HL-60 (cell line): ENCODE measurements around the gene SULT2B1.

ENCODE experiments used
- DNase-seq, 2 experiments: peaks; one replicate each; pipeline ENCODE4 v3.0.0-alpha.2; 2010 to 2020; ENCODE audit warnings: low read depth in 1 of 2, low spot score in 1 of 2
- H3K27ac ChIP-seq: fragments of 250-450 bp; sonication (Bioruptor Pico); replicated peaks from 2 replicates; pipeline ENCODE4 v1.5.1; 2020; ENCODE audit warnings: mild to moderate bottlenecking, moderate library complexity
- H3K27me3 ChIP-seq: fragments of 250-450 bp; sonication (Bioruptor Pico); 2 replicates; pipeline ENCODE4 v1.5.1; 2021; ENCODE audit warnings: mild to moderate bottlenecking, moderate library complexity; ENCODE audit not compliant: insufficient read depth, poor library complexity, severe bottlenecking
- H3K4me3 ChIP-seq: replicated peaks from 2 replicates; pipeline ENCODE4 v1.5.1; 2011; ENCODE audit warnings: mild to moderate bottlenecking, control low read depth, low read length; ENCODE audit not compliant: insufficient read depth
- GABPA ChIP-seq: IDR thresholded peaks from 2 replicates; pipeline ENCODE4 v1.6.1; 2012; ENCODE audit warnings: low read depth
- POLR2AphosphoS5 ChIP-seq: IDR thresholded peaks from 2 replicates; pipeline ENCODE4 v1.6.1; 2012; ENCODE audit warnings: low read depth
- SPI1 ChIP-seq: IDR thresholded peaks from 2 replicates; pipeline ENCODE4 v1.6.1; 2012; ENCODE audit warnings: low read depth, mild to moderate bottlenecking, borderline replicate concordance
- TF ChIP-seq, protein P1 (sequence below): IDR thresholded peaks from 2 replicates; pipeline ENCODE4 v1.6.1; 2012; ENCODE audit warnings: low read depth; ENCODE audit not compliant: insufficient replicate concordance
- TF ChIP-seq, protein P2 (sequence below): IDR thresholded peaks from one replicate; pipeline ENCODE4 v1.5.1; 2011; ENCODE audit warnings: low read length, control low read depth, inconsistent platforms; ENCODE audit not compliant: insufficient read depth

The SULT2B1 gene

DNA sequence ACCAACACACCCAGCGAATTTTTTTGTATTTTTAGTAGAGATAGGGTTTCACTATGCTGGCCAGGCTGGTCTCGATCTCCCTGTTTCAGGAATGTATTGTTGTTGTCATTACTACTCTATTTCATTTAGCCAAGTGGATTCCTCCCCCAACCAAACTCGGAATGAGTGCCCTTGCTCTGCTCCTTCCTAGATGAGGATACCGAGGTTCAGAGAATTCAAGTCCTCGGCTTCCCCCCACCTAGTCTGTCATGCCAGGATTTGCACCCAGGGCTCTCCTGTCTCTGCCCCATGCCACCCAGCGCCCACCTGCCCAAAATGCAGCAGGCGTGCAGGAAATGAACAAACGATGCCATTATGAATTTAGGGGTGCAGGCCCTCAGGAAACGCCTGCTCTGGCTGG is 51.0 kb downstream of the SULT2B1 start:
- H3K4me3 ChIP-seq = no peak overlapping the region
- H3K27me3 ChIP-seq = no peaks in the 10 kb centered on the region
- no peak for DNase-seq
- TF ChIP-seq POLR2AphosphoS5 (no peak), GABPA (no peak), SPI1 (no peak)
- TF ChIP-seq, protein P1, sequence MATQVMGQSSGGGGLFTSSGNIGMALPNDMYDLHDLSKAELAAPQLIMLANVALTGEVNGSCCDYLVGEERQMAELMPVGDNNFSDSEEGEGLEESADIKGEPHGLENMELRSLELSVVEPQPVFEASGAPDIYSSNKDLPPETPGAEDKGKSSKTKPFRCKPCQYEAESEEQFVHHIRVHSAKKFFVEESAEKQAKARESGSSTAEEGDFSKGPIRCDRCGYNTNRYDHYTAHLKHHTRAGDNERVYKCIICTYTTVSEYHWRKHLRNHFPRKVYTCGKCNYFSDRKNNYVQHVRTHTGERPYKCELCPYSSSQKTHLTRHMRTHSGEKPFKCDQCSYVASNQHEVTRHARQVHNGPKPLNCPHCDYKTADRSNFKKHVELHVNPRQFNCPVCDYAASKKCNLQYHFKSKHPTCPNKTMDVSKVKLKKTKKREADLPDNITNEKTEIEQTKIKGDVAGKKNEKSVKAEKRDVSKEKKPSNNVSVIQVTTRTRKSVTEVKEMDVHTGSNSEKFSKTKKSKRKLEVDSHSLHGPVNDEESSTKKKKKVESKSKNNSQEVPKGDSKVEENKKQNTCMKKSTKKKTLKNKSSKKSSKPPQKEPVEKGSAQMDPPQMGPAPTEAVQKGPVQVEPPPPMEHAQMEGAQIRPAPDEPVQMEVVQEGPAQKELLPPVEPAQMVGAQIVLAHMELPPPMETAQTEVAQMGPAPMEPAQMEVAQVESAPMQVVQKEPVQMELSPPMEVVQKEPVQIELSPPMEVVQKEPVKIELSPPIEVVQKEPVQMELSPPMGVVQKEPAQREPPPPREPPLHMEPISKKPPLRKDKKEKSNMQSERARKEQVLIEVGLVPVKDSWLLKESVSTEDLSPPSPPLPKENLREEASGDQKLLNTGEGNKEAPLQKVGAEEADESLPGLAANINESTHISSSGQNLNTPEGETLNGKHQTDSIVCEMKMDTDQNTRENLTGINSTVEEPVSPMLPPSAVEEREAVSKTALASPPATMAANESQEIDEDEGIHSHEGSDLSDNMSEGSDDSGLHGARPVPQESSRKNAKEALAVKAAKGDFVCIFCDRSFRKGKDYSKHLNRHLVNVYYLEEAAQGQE = no peak
- TF ChIP-seq, protein P2, sequence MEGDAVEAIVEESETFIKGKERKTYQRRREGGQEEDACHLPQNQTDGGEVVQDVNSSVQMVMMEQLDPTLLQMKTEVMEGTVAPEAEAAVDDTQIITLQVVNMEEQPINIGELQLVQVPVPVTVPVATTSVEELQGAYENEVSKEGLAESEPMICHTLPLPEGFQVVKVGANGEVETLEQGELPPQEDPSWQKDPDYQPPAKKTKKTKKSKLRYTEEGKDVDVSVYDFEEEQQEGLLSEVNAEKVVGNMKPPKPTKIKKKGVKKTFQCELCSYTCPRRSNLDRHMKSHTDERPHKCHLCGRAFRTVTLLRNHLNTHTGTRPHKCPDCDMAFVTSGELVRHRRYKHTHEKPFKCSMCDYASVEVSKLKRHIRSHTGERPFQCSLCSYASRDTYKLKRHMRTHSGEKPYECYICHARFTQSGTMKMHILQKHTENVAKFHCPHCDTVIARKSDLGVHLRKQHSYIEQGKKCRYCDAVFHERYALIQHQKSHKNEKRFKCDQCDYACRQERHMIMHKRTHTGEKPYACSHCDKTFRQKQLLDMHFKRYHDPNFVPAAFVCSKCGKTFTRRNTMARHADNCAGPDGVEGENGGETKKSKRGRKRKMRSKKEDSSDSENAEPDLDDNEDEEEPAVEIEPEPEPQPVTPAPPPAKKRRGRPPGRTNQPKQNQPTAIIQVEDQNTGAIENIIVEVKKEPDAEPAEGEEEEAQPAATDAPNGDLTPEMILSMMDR = no peak
- no peak overlapping the region for H3K27ac ChIP-seq

DNA sequence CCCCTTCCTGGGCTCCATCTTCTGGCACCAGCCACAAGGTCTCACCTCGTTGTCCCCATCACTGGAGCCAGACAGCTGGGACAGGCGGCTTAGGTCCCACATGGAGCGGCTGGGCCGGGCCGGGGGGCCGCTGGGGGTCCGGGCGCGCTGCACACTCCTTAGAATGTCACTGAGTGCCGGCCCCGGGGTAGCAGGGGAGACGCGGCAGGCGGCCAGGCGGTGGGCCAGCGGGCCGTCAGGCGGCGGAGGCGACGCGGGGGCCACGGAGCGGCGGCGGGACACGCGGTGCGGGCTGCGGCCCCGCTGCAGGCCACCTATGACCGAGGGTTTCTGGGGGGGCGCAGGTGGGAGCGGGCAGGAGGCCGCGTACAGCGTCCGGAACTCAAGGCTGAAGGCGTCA is 51.5 kb downstream of the SULT2B1 start:
- no peaks in the 10 kb centered on the region for H3K27me3 ChIP-seq
- no peak overlapping the region for H3K4me3 ChIP-seq
- no peak for DNase-seq
- H3K27ac ChIP-seq = no peak overlapping the region
- TF ChIP-seq, protein P2 = no peak
- TF ChIP-seq POLR2AphosphoS5 (no peak), GABPA (no peak), SPI1 (no peak)
- TF ChIP-seq, protein P1 = no peak

DNA sequence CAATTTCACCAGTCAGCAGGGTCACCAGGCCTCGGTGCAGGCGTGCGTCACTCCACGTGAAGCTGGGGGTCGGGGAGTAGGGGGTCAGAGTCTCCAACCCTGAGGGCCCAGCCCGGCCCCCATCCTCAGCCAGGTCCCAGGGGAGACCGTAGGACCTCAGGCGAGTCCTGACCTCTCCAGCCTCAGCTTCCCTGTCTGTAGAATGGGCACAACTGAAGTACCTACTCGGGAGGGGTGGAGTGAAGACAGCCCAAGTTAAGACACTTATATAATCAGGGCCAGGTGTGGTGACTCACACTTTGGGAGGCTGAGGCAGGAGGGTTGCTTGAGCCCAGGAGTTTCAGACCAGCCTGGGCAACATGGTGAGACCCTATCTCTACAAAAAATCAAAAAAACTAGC is 51.9 kb downstream of the SULT2B1 start:
- no peak overlapping the region for H3K27ac ChIP-seq
- TF ChIP-seq GABPA (no peak), POLR2AphosphoS5 (no peak), SPI1 (no peak)
- TF ChIP-seq, protein P2 = no peak
- TF ChIP-seq, protein P1 = no peak
- H3K27me3 ChIP-seq = no peaks in the 10 kb centered on the region
- DNase-seq = no peak
- H3K4me3 ChIP-seq = no peak overlapping the region
